ENCODE measurements around the gene NAAA. TPM values are rescaled to one million over a fixed set of nuclear protein-coding genes. Genes with fewer than 3 reads are reported as not detected.

NAAA gene
- total RNA-seq, 1 donor from 2014 or later: 13.7 TPM

DNA sequence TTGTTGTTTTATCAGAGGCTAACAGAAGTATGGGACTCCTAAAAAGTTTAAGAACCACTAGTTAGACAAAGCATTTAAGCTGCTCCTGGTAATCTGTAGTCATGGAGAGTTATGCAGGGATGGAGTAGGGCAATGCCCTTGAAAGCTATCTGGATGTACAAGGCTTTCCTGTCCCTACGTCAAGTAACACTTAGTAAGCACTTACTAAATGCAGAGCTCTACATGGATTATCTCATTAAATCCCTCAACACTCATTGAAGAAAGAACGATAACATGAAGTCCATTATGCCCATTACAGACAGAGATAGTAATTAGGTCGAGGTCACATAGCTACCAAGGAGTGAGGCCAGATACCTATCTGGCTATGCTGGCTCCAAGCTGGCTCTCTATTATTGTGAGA, 71.7 kb downstream of the NAAA start:
- TF ChIP-seq, protein P1, sequence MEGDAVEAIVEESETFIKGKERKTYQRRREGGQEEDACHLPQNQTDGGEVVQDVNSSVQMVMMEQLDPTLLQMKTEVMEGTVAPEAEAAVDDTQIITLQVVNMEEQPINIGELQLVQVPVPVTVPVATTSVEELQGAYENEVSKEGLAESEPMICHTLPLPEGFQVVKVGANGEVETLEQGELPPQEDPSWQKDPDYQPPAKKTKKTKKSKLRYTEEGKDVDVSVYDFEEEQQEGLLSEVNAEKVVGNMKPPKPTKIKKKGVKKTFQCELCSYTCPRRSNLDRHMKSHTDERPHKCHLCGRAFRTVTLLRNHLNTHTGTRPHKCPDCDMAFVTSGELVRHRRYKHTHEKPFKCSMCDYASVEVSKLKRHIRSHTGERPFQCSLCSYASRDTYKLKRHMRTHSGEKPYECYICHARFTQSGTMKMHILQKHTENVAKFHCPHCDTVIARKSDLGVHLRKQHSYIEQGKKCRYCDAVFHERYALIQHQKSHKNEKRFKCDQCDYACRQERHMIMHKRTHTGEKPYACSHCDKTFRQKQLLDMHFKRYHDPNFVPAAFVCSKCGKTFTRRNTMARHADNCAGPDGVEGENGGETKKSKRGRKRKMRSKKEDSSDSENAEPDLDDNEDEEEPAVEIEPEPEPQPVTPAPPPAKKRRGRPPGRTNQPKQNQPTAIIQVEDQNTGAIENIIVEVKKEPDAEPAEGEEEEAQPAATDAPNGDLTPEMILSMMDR (IDR thresholded peaks at IDR 0.05; ENCODE audit: partially characterized antibody, unreplicated experiment): no peak

DNA sequence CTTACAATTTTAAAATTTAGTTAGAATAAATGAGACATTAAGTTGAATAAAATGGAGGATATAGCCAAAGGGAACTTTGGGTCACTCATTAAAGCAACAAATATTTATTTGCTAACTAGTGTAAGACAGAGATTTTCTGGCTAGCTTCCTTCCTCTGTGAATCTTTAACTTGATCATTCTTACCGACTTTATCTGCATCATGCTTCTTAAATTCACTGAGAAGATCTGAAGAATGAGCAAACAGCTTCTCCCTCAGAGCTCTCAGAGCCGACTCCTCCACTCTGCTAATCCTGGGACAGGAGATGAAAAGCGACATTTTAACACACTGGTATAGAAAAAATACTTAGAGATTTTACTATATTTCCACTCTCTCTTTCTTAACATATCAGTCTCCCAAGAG, 73.7 kb downstream of the NAAA start:
- no peaks in the 10 kb centered on the region for H3K27me3 Mint-ChIP-seq (ENCODE audit: unreplicated experiment)
- peaks cover 3% of the 10 kb centered on the region for H3K36me3 Mint-ChIP-seq (ENCODE audit: unreplicated experiment)
- TF ChIP-seq, protein P1 (IDR thresholded peaks at IDR 0.05; ENCODE audit: partially characterized antibody, unreplicated experiment): no peak
- H3K4me1 Mint-ChIP-seq (ENCODE audit: low read depth, unreplicated experiment): no peaks in the 10 kb centered on the region
- no peak overlapping the region for H3K4me3 Mint-ChIP-seq (ENCODE audit: unreplicated experiment)
- H3K27ac Mint-ChIP-seq (ENCODE audit: unreplicated experiment): no peak overlapping the region
- peaks cover 3% of the 10 kb centered on the region for H3K9me3 Mint-ChIP-seq (ENCODE audit: unreplicated experiment)
- DNase-seq: no peak

More for the DNA sequence above, 71.7 kb downstream of the NAAA start:
- no peaks in the 10 kb centered on the region for H3K36me3 Mint-ChIP-seq (ENCODE audit: unreplicated experiment)
- no peaks in the 10 kb centered on the region for H3K4me1 Mint-ChIP-seq (ENCODE audit: low read depth, unreplicated experiment)
- H3K27ac Mint-ChIP-seq (ENCODE audit: unreplicated experiment): no peak overlapping the region
- no peak overlapping the region for H3K4me3 Mint-ChIP-seq (ENCODE audit: unreplicated experiment)
- no peak for DNase-seq
- H3K9me3 Mint-ChIP-seq (ENCODE audit: unreplicated experiment): no peaks in the 10 kb centered on the region
- no peaks in the 10 kb centered on the region for H3K27me3 Mint-ChIP-seq (ENCODE audit: unreplicated experiment)

Other genes starting within 250 kb of the NAAA start
- 32.5 TPM for gene USO1, start 216.4 kb downstream of the NAAA start, total RNA-seq (ENCODE audit: unreplicated experiment)
- gene PPEF2, start 38.6 kb downstream of the NAAA start, total RNA-seq (ENCODE audit: unreplicated experiment): not detected
- 30.4 TPM for gene SDAD1, start 49.9 kb upstream of the NAAA start, total RNA-seq (ENCODE audit: unreplicated experiment)
- gene CXCL9, start 66.5 kb upstream of the NAAA start, total RNA-seq (ENCODE audit: unreplicated experiment): not detected
- not detected for gene CXCL10, start 82.5 kb upstream of the NAAA start, total RNA-seq (ENCODE audit: unreplicated experiment)
- not detected for gene CXCL11, start 95.1 kb upstream of the NAAA start, total RNA-seq (ENCODE audit: unreplicated experiment)
- gene ART3, start 133.7 kb upstream of the NAAA start, total RNA-seq (ENCODE audit: unreplicated experiment): not detected
- gene NUP54, start 207.4 kb upstream of the NAAA start, total RNA-seq (ENCODE audit: unreplicated experiment): 43.4 TPM